HG03469 (cell line): ENCODE results near the gene PCYT2.

ENCODE experiments used
- ATAC-seq: cut with Tn5 transposase; IDR thresholded peaks from one replicate; pipeline ENCODE4 v1.9.1; 2021; ENCODE audit warnings: mild to moderate bottlenecking, moderate library complexity, moderate number of reproducible peaks; ENCODE audit not compliant: unreplicated experiment

PCYT2 gene

GRCh38 chr17:81858967-81859905, 52.0 kb downstream of the PCYT2 start:
- ATAC-seq = no peak

GRCh38 chr17:81858170-81858966, 52.8 kb downstream of the PCYT2 start:
- no peak for ATAC-seq

- ATAC-seq = no peak
Measured at GRCh38 chr17:81854974-81855774, 56.0 kb downstream of the PCYT2 start.

- ATAC-seq = no peak
Measured at GRCh38 chr17:81852237-81852636, 59.0 kb downstream of the PCYT2 start.

- no peak for ATAC-seq
Measured at GRCh38 chr17:81851423-81851822, 59.8 kb downstream of the PCYT2 start.
